ENCODE results near the gene PRKAB1. TPM values are rescaled to one million over a fixed set of nuclear protein-coding genes. Genes with fewer than 3 reads are reported as not detected.

Gene PRKAB1
- total RNA-seq, 1 experiment from 2014 or later = 32.3 TPM

DNA sequence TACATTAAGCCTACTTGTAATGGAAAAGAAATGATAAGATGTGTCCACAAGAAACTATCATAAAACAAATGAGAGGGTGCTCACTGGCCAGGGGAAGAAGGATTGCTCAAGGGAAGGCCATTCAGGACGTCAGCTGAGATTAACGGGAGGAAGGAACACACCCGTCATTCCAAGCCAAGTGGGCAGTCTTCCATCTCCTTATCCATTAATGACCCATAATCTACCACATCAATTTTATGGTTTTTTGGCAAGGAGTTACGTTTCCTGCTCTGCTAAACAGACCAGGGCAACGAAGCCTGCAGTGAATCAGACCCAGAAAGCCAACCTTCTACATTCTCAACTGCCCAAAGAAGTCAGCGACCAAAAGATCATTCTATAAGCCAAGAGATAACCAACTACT is 25.1 kb downstream of the PRKAB1 start:
- no peaks in the 10 kb centered on the region for H3K9me3 Mint-ChIP-seq
- TF ChIP-seq CREB1 (CRISPR knock-in tag; IDR thresholded peaks at IDR 0.05) (no peak), NR1H2 (CRISPR knock-in tag; IDR thresholded peaks at IDR 0.05) (no peak), SP1 (CRISPR knock-in tag; conservative IDR thresholded peaks at IDR 0.05) (no peak), ZNF219 (CRISPR knock-in tag; IDR thresholded peaks at IDR 0.05; ENCODE audit: borderline replicate concordance) (no peak), FOXK1 (CRISPR knock-in tag; IDR thresholded peaks at IDR 0.05) (no peak), ZNF138 (CRISPR knock-in tag; conservative IDR thresholded peaks at IDR 0.05) (no peak), ZNF232 (CRISPR knock-in tag; IDR thresholded peaks at IDR 0.05) (no peak), ZNF671 (CRISPR knock-in tag; IDR thresholded peaks at IDR 0.05) (no peak), TEAD4 (CRISPR knock-in tag; IDR thresholded peaks at IDR 0.05) (no peak), IRF2 (CRISPR knock-in tag; IDR thresholded peaks at IDR 0.05; ENCODE audit: borderline replicate concordance, low read depth) (no peak), ZNF121 (CRISPR knock-in tag; IDR thresholded peaks at IDR 0.05) (no peak)
- TF ChIP-seq, protein P1, sequence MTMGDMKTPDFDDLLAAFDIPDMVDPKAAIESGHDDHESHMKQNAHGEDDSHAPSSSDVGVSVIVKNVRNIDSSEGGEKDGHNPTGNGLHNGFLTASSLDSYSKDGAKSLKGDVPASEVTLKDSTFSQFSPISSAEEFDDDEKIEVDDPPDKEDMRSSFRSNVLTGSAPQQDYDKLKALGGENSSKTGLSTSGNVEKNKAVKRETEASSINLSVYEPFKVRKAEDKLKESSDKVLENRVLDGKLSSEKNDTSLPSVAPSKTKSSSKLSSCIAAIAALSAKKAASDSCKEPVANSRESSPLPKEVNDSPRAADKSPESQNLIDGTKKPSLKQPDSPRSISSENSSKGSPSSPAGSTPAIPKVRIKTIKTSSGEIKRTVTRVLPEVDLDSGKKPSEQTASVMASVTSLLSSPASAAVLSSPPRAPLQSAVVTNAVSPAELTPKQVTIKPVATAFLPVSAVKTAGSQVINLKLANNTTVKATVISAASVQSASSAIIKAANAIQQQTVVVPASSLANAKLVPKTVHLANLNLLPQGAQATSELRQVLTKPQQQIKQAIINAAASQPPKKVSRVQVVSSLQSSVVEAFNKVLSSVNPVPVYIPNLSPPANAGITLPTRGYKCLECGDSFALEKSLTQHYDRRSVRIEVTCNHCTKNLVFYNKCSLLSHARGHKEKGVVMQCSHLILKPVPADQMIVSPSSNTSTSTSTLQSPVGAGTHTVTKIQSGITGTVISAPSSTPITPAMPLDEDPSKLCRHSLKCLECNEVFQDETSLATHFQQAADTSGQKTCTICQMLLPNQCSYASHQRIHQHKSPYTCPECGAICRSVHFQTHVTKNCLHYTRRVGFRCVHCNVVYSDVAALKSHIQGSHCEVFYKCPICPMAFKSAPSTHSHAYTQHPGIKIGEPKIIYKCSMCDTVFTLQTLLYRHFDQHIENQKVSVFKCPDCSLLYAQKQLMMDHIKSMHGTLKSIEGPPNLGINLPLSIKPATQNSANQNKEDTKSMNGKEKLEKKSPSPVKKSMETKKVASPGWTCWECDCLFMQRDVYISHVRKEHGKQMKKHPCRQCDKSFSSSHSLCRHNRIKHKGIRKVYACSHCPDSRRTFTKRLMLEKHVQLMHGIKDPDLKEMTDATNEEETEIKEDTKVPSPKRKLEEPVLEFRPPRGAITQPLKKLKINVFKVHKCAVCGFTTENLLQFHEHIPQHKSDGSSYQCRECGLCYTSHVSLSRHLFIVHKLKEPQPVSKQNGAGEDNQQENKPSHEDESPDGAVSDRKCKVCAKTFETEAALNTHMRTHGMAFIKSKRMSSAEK (CRISPR knock-in tag; IDR thresholded peaks at IDR 0.05; ENCODE audit: borderline replicate concordance) = no peak
- TF ChIP-seq, protein P2, sequence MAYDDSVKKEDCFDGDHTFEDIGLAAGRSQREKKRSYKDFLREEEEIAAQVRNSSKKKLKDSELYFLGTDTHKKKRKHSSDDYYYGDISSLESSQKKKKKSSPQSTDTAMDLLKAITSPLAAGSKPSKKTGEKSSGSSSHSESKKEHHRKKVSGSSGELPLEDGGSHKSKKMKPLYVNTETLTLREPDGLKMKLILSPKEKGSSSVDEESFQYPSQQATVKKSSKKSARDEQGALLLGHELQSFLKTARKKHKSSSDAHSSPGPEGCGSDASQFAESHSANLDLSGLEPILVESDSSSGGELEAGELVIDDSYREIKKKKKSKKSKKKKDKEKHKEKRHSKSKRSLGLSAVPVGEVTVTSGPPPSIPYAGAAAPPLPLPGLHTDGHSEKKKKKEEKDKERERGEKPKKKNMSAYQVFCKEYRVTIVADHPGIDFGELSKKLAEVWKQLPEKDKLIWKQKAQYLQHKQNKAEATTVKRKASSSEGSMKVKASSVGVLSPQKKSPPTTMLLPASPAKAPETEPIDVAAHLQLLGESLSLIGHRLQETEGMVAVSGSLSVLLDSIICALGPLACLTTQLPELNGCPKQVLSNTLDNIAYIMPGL (CRISPR knock-in tag; IDR thresholded peaks at IDR 0.05) = no peak
- TF ChIP-seq, protein P3, sequence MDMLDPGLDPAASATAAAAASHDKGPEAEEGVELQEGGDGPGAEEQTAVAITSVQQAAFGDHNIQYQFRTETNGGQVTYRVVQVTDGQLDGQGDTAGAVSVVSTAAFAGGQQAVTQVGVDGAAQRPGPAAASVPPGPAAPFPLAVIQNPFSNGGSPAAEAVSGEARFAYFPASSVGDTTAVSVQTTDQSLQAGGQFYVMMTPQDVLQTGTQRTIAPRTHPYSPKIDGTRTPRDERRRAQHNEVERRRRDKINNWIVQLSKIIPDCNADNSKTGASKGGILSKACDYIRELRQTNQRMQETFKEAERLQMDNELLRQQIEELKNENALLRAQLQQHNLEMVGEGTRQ (CRISPR knock-in tag; IDR thresholded peaks at IDR 0.05) = no peak
- TF ChIP-seq, protein P4, sequence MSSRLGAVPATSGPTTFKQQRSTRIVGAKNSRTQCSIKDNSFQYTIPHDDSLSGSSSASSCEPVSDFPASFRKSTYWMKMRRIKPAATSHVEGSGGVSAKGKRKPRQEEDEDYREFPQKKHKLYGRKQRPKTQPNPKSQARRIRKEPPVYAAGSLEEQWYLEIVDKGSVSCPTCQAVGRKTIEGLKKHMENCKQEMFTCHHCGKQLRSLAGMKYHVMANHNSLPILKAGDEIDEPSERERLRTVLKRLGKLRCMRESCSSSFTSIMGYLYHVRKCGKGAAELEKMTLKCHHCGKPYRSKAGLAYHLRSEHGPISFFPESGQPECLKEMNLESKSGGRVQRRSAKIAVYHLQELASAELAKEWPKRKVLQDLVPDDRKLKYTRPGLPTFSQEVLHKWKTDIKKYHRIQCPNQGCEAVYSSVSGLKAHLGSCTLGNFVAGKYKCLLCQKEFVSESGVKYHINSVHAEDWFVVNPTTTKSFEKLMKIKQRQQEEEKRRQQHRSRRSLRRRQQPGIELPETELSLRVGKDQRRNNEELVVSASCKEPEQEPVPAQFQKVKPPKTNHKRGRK (CRISPR knock-in tag; IDR thresholded peaks at IDR 0.05; ENCODE audit: borderline replicate concordance) = no peak
- TF ChIP-seq, protein P5, sequence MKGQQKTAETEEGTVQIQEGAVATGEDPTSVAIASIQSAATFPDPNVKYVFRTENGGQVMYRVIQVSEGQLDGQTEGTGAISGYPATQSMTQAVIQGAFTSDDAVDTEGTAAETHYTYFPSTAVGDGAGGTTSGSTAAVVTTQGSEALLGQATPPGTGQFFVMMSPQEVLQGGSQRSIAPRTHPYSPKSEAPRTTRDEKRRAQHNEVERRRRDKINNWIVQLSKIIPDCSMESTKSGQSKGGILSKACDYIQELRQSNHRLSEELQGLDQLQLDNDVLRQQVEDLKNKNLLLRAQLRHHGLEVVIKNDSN (CRISPR knock-in tag; IDR thresholded peaks at IDR 0.05) = no peak
- TF ChIP-seq, protein P6, sequence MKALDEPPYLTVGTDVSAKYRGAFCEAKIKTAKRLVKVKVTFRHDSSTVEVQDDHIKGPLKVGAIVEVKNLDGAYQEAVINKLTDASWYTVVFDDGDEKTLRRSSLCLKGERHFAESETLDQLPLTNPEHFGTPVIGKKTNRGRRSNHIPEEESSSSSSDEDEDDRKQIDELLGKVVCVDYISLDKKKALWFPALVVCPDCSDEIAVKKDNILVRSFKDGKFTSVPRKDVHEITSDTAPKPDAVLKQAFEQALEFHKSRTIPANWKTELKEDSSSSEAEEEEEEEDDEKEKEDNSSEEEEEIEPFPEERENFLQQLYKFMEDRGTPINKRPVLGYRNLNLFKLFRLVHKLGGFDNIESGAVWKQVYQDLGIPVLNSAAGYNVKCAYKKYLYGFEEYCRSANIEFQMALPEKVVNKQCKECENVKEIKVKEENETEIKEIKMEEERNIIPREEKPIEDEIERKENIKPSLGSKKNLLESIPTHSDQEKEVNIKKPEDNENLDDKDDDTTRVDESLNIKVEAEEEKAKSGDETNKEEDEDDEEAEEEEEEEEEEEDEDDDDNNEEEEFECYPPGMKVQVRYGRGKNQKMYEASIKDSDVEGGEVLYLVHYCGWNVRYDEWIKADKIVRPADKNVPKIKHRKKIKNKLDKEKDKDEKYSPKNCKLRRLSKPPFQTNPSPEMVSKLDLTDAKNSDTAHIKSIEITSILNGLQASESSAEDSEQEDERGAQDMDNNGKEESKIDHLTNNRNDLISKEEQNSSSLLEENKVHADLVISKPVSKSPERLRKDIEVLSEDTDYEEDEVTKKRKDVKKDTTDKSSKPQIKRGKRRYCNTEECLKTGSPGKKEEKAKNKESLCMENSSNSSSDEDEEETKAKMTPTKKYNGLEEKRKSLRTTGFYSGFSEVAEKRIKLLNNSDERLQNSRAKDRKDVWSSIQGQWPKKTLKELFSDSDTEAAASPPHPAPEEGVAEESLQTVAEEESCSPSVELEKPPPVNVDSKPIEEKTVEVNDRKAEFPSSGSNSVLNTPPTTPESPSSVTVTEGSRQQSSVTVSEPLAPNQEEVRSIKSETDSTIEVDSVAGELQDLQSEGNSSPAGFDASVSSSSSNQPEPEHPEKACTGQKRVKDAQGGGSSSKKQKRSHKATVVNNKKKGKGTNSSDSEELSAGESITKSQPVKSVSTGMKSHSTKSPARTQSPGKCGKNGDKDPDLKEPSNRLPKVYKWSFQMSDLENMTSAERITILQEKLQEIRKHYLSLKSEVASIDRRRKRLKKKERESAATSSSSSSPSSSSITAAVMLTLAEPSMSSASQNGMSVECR (CRISPR knock-in tag; IDR thresholded peaks at IDR 0.05; ENCODE audit: borderline replicate concordance) = no peak
- CTCF ChIA-PET = no interaction called here

More for the DNA sequence above, 25.1 kb downstream of the PRKAB1 start:
- Mint-ChIP-seq H3K27ac (no peak overlapping the region), H3K4me3 (no peak overlapping the region), H3K4me1 (no peaks in the 10 kb centered on the region), H3K27me3 (ENCODE audit: low read depth) (no peaks in the 10 kb centered on the region), H3K36me3 (peaks cover 46% of the 10 kb centered on the region)
- POLR2A ChIA-PET = no interaction called here
- DNase-seq (ENCODE audit: low spot score) (no peak), ATAC-seq (no peak)
